ENCODE data around the gene ADCK1. TPM values are rescaled to one million over a fixed set of nuclear protein-coding genes. Genes with fewer than 3 reads are reported as not detected.

Gene ADCK1
- total RNA-seq, 1 experiment from 2014 or later = 8.8 TPM

DNA sequence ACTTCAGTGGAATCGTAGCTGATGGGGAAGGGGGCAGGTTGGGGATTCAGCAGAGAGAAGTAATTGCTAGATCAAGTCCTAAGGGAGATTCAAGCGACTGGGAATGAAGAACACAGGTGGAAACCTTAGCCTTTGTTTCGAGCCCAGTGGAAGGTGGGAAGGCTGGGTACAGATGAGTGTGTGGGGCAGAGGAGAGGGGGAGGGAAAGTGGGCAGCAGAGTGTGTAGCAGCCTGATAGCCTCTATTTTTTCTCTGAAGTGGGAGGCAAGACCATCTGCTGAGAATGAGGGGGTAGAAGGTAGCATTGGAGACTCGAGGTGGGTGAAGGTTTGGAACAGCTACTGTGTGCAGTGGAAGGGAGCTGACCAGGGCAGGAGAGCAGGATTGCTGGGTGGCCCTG is 91.0 kb downstream of the ADCK1 start:
- no peaks in the 10 kb centered on the region for H3K27me3 ChIP-seq (replicated peaks; ENCODE audit: control insufficient read depth, insufficient read depth, low read length)
- TF ChIP-seq, protein P1, sequence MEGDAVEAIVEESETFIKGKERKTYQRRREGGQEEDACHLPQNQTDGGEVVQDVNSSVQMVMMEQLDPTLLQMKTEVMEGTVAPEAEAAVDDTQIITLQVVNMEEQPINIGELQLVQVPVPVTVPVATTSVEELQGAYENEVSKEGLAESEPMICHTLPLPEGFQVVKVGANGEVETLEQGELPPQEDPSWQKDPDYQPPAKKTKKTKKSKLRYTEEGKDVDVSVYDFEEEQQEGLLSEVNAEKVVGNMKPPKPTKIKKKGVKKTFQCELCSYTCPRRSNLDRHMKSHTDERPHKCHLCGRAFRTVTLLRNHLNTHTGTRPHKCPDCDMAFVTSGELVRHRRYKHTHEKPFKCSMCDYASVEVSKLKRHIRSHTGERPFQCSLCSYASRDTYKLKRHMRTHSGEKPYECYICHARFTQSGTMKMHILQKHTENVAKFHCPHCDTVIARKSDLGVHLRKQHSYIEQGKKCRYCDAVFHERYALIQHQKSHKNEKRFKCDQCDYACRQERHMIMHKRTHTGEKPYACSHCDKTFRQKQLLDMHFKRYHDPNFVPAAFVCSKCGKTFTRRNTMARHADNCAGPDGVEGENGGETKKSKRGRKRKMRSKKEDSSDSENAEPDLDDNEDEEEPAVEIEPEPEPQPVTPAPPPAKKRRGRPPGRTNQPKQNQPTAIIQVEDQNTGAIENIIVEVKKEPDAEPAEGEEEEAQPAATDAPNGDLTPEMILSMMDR (IDR thresholded peaks at IDR 0.05; ENCODE audit: insufficient read depth in 1 of 2, low read depth in 1 of 2, low read length in 1 of 2, severe bottlenecking in 1 of 2, unreplicated experiment in 1 of 2) = no peak
- H3K4me1 ChIP-seq = no peaks in the 10 kb centered on the region
- ChIA-PET CTCF (no interaction called here), POLR2A (no interaction called here)
- DNase-seq = no peak
- H3K27me3 Mint-ChIP-seq (ENCODE audit: insufficient read depth, unreplicated experiment) = no peaks in the 10 kb centered on the region
- H3K36me3 Mint-ChIP-seq (ENCODE audit: insufficient read depth, unreplicated experiment) = no peaks in the 10 kb centered on the region
- no peak overlapping the region for H3K4me3 ChIP-seq (ENCODE audit: low read depth, low read length)
- H3K4me1 Mint-ChIP-seq (ENCODE audit: low read depth, unreplicated experiment) = no peaks in the 10 kb centered on the region
- intact Hi-C loops (cut with micrococcal nuclease; ENCODE audit: unreplicated experiment) = no loop called here
- H3K36me3 ChIP-seq (ENCODE audit: control insufficient read depth, insufficient read depth, low read length) = no peaks in the 10 kb centered on the region
- H3K4me3 Mint-ChIP-seq (ENCODE audit: unreplicated experiment) = no peak overlapping the region
- H3K27ac Mint-ChIP-seq (ENCODE audit: unreplicated experiment) = no peak overlapping the region
- BruUV-seq (replicated peaks) = no TSS peak
- H3K9me3 ChIP-seq = no peaks in the 10 kb centered on the region; the same call in 1 of the 2 replicates
- H3K9me3 Mint-ChIP-seq (ENCODE audit: unreplicated experiment) = no peaks in the 10 kb centered on the region

DNA sequence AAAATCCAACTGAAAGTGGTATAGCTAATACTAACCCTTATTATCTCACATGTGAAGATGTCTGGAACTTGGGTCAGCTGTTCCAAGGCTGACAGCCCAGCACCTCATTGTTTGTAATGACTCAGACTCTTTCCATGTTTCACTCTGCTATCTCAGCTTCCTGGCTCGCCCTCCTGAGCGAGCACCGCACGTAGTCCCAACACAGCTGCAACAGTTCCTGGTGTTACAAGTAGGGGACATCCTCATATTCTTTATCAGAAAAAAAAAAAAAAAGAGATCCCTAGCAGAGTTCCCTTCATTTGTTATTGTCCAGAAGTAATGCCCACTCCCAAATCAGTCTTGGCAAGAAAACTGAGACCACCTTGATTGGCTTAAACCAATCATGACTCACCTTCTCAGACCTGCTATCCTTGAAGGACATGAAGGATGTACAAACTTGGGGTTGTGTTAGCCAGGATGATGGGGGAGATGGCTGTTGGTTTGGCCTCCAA is 92.5 kb downstream of the ADCK1 start:
- Histone ChIP-seq H3K4me1 (no peaks in the 10 kb centered on the region), H3K9me3 (no peaks in the 10 kb centered on the region; the same call in 1 of the 2 replicates), H3K27me3 (replicated peaks; ENCODE audit: control insufficient read depth, insufficient read depth, low read length) (no peaks in the 10 kb centered on the region), H3K36me3 (ENCODE audit: control insufficient read depth, insufficient read depth, low read length) (no peaks in the 10 kb centered on the region), H3K4me3 (ENCODE audit: low read depth, low read length) (no peak overlapping the region)
- H3K27ac Mint-ChIP-seq (ENCODE audit: unreplicated experiment) = no peak overlapping the region
- TF ChIP-seq, protein P1 (IDR thresholded peaks at IDR 0.05; ENCODE audit: insufficient read depth in 1 of 2, low read depth in 1 of 2, low read length in 1 of 2, severe bottlenecking in 1 of 2, unreplicated experiment in 1 of 2) = no peak
- no peak overlapping the region for H3K4me3 Mint-ChIP-seq (ENCODE audit: unreplicated experiment)
- no peak for DNase-seq
- no peaks in the 10 kb centered on the region for H3K27me3 Mint-ChIP-seq (ENCODE audit: insufficient read depth, unreplicated experiment)
- intact Hi-C loops (cut with micrococcal nuclease; ENCODE audit: unreplicated experiment) = no loop called here
- H3K36me3 Mint-ChIP-seq (ENCODE audit: insufficient read depth, unreplicated experiment) = no peaks in the 10 kb centered on the region
- H3K4me1 Mint-ChIP-seq (ENCODE audit: low read depth, unreplicated experiment) = no peaks in the 10 kb centered on the region
- ChIA-PET POLR2A (no interaction called here), CTCF (no interaction called here)
- H3K9me3 Mint-ChIP-seq (ENCODE audit: unreplicated experiment) = no peaks in the 10 kb centered on the region
- BruUV-seq (replicated peaks) = no TSS peak

DNA sequence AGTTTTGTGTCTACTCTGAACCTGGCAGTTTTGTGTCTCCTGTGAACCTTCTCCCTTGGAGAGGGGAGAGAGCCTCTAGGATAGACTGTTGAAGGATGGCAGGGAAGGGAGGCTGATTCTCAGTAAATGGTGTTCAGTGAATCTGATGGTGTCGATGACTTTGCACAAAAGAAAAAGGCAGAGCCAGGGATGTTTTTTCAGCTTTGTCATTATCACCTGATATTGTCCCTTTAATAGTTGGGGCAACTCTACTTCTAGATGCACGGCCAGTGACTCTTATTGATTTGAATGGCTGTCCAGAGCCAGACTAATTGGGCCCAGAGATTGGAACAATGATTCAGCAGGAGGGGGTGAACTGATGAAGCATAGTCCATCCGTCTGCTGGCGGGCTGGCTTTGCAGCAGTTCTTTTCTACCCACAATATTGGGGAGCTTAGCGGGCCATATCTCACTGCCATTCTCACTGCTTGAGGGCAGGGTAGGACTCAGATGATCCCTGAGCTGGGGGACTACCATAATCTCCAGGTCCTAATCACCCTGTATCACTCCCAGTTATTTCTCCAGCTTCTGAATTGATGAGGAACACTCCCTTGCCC is 93.1 kb downstream of the ADCK1 start:
- Mint-ChIP-seq H3K27me3 (ENCODE audit: insufficient read depth, unreplicated experiment) (no peaks in the 10 kb centered on the region), H3K4me1 (ENCODE audit: low read depth, unreplicated experiment) (no peaks in the 10 kb centered on the region), H3K27ac (ENCODE audit: unreplicated experiment) (no peak overlapping the region), H3K4me3 (ENCODE audit: unreplicated experiment) (no peak overlapping the region), H3K36me3 (ENCODE audit: insufficient read depth, unreplicated experiment) (no peaks in the 10 kb centered on the region), H3K9me3 (ENCODE audit: unreplicated experiment) (no peaks in the 10 kb centered on the region)
- no peaks in the 10 kb centered on the region for H3K36me3 ChIP-seq (ENCODE audit: control insufficient read depth, insufficient read depth, low read length)
- TF ChIP-seq, protein P1 (IDR thresholded peaks at IDR 0.05; ENCODE audit: insufficient read depth in 1 of 2, low read depth in 1 of 2, low read length in 1 of 2, severe bottlenecking in 1 of 2, unreplicated experiment in 1 of 2) = no peak
- DNase-seq = no peak
- H3K4me3 ChIP-seq (ENCODE audit: low read depth, low read length) = no peak overlapping the region
- ChIA-PET CTCF (no interaction called here), POLR2A (no interaction called here)
- no peaks in the 10 kb centered on the region for H3K27me3 ChIP-seq (replicated peaks; ENCODE audit: control insufficient read depth, insufficient read depth, low read length)
- BruUV-seq (replicated peaks) = no TSS peak
- intact Hi-C loops (cut with micrococcal nuclease; ENCODE audit: unreplicated experiment) = no loop called here
- H3K9me3 ChIP-seq = no peaks in the 10 kb centered on the region; the same call in 1 of the 2 replicates
- no peaks in the 10 kb centered on the region for H3K4me1 ChIP-seq
